Measurements from ENCODE around the gene CC2D2B.
"Not testable (repeated sequence)": the region's sequence is repeated elsewhere in the genome, so short reads cannot be mapped to it uniquely, and the experiment has no call there.

CC2D2B gene

DNA sequence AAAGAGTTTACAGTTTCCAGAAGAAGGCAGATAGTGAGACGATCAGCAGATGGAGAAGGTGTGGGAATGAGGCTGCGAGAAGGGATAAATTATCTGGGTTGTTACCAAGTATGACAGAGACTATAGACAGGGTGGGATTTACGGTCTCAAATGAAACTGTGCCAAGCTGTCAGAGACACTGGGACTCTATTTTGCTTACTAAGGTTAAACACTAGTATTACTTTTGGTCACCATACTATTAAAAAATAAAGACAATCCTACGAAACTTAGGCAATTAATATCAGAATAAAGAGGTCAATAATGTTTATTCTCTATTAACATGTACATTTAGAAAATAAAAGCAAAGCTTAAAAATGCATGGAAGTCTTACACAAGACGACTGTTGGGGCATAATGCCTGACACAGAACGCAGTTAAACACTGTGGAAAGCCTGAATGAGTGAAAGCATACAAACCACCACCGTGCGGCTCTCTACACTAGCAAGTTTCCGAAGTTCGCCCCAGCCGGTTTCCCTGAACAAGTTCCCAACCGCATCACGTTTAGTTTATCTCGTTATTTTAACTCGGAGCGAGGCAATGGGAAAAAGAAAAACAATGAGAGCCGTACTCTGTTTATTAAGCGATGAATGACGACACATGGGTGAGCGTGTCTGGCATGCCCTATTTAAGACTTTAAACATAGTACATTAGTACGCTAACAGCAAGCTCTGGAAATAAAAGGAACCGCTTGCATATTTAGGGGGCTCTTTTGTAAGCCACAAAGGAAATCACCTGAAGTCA is 909 bp upstream of the CC2D2B start:
- peak; percentile 4 for DNase-seq

DNA sequence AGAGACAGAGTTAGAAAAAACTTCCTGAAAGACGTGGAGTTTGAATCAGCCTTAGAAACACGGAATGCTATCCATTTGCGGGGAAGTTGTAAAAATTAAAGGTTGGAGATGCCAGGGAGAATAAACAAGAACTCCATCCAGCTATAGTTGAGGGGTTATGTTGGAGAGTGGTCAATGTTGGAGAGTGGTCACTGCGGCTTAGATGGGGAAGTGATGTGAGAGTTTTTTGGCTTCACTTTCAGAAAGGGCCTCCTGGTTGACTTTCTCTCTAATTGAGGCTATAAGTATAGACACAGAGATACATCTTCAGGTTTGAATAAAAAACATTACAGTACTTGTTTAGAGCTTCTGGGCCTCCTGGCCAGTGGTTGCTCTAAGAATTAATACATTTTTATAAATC is 675 bp downstream of the CC2D2B start:
- DNase-seq, result no peak

DNA sequence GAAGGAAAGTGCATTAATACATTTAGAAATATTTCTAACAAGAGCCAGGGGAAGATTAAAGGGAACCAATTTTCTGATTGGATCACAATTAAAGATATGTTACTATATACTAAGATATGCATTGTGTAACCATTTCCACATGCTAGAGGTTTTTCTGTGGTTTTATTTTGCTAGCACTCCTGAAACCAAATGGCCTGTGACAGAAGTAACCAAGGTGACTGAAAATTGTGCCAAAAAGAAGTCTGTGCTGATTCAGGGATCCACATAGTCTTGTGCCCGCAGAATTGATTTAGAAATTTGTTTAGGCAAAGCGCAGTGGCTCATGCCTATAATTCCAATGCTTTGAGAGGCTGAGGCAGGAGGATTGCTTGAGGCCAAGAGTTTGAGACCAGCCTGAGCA is 1.8 kb downstream of the CC2D2B start:
- DNase-seq, result no peak

DNA sequence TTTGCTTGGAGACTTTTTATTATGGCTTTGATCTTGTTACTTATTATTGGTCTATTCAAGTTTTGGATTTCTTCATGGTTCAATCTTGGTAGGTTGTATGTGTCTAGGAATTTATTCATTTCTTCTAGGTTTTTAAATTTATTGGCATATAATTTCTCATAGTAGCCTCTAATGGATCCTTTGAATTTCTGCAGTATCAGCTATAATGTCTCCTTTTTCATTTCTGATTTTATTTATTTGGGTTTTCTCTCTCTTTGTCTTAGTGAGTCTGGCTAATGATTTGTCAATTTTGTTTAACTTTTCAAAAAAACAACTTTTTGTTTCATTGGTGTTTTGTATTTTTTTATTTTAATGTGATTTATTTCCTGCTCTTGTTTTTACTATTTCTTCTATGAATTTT is 8.3 kb downstream of the CC2D2B start:
- DNase-seq, result not testable (repeated sequence)

DNA sequence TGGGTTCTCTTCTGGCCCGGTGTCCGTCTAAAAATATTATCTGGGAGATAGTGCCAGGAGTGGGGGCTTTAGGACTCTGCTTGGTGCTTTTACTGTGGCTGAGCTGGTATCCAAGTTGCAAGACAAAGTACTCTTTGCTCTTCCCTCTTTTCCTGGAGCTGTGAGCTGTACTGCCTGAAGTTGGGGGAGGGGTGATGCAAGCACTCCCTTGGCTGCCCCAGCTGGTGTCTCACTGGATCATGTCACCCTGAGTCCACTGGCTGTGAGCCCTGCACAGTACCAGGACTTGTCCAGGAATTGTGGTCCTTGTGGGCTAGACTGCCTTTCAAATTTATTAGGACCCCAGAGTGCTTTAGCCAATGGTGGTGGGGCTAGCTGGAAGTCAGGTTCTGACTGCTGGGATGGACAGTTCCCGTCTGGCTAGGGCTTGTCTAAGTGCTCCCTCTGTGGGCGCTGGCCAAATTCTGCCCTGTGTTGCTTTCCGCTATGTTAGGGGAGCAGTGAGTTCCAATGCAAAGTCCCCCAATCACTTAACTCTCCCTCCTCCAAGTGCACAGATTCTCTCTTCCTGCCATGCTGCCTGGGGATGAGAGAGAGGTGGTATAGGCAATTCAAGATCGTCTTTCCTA is 13.1 kb downstream of the CC2D2B start:
- no peak for DNase-seq

DNA sequence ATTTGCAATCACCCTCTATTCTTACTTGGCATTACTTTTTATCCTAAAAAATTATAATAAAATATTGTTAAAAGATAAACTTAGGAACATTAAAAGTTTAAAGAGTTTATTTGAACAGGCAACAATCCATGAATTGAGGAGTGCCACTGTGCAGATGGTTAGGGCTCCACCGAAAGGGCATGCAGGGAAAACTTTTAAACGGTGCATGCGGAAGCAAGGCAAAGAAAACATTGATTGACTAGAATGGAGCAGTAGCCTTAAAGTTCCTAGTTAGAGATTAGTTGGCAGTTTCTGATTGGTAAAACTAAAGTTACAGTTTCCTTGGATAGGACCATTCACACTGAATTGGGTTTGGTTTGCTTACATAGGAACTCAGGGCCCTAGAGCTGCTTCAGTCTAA is 17.3 kb downstream of the CC2D2B start:
- DNase-seq, result no peak

DNA sequence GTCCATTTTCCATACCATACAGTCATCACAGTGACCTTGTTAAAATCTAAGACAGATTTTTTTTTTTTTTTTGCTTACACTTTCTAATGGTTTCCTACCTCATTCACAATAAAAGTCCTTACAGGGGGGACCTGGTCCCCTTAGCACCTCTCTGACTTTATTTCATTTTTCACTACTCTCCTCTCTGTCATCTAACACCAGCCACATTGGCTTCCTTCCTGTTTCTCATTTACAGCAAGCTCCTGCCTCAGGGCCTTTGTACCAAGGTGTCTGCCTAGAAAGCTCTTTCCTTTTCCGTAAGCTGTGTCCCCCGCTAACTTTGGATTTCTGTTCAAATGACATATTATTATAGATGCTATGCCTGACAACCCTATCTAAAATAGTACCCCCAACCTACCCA is 27.7 kb downstream of the CC2D2B start:
- no peak for DNase-seq

DNA sequence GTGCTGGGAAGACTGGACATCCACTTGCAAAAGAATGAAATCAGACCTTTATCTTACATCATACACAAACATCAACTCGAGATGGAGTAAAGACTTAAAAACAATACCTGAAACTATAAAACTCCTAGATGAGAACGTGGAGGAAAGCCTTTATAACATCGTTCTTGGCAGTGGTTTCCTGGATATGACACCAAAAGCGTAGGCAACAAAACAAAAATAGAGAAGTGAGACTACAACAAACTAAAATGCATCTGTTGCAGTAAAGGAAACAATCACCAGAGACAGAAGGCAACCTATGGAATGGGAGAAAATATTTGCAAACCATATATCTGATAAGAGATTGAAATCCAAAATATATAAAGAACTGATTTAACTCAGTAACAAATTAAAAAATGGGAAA is 33.3 kb downstream of the CC2D2B start:
- no peak for DNase-seq

DNA sequence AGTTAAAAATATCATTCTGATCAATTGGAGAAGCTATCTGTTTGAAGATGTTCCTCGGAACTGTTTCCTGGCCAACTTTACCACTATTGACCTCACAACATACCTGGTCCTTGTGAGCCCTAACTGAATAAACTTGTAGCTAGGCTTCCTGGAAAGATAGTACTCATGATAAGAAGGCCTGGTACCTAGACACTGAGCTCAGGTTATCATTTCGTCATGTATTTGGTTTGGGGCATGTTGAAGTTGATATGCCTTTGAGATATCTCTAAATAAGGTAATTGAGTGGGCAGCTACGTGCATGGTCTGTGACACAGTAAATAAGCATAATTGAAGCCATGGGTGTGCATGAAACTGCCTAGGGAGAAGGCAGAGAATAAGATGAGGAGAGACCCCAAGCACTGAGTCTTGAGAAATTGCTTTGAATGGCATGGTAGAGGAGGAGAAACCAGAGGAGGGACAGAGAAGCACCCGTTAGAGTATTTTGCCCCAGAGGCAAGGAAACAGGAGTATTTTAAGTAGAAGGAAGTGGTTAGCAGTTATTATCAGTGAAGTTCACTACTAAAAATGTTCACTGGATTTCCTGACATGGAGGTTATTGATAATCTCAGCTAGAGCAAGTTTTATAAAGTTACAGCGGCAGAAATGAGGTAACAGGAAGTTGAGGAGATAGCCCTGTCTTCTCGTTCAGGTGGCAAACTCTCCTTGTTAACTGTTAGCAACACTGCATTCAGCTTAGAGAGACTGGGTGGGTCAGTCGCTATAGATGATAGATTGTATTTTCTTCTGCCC is 55.6 kb downstream of the CC2D2B start:
- DNase-seq, result no peak

DNA sequence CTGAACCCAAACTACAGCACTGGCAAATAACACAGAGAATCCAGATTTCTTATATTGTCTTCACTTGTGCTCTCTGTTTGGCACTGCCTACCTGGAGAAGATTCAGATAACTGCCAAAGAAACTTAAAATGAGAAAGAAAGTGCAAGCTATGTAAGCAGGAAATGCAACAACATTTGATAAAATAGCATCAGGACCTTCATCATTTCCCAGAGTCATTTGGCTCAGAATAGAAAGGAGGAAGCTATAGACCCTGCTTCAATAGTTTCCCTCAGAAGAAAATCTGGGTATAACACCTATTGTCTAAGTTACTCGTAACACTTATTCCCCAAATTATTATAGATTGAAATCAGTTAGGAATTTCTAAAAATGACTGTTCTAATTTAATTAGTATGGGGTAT is 56.2 kb downstream of the CC2D2B start:
- no peak for DNase-seq

DNA sequence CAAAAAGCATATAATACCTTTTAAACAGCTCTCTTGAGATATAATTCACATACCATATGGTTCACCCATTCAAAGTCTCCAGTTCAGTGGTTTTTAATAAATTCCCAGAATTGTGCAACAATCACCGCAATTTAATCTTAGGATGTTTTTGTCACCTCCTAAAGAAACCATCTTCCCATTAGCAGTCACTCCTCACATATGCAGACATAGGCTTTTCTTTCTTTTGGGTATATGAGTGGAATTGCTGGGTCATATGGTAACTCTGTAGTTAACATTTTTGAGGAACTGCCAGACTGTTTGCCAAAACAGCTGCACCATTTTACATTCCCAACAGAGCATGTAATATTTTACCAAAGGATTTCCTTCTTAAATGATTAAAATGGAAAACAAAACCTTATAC is 57.0 kb downstream of the CC2D2B start:
- DNase-seq, result no peak

DNA sequence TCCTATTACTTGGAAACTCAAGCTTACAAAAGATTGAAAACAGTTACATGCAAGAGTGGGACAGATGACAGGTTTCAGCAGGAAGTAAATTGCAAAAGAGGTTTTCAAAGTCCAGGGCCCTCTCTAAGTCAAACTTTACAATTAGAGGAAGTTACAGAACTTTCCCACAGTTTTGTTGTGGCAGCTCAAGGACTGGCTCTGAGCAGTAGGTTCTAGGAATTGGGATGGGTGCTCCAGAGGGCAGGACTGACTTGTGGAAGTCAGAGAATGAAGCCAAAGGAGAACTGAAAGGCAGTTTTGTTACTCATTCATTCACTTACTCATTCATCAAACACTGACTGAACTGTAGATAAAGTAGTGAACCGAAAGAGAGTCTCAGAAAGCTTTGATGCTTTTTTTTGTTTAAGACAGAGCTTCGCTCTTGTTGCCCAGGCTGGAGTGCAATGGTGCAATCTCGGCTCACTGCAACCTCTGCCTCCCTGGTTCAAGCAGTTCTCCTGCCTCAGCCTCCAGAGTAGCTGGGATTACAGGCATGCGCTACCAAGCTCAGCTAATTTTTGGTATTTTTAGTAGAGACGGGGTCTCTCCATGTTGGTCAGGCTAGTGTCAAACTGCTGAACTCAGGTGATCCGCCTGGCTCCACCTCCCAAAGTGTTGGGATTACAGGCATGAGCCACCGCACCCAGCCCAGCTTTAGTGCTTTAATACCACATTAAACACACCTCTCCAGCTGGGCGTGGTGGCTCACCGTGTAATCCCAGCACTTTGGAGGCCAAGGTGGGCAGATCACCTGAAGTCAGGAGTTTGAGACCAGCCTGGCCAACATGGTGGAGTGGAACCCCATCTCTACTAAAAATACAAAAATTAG is 68.8 kb downstream of the CC2D2B start:
- DNase-seq, result no peak

DNA sequence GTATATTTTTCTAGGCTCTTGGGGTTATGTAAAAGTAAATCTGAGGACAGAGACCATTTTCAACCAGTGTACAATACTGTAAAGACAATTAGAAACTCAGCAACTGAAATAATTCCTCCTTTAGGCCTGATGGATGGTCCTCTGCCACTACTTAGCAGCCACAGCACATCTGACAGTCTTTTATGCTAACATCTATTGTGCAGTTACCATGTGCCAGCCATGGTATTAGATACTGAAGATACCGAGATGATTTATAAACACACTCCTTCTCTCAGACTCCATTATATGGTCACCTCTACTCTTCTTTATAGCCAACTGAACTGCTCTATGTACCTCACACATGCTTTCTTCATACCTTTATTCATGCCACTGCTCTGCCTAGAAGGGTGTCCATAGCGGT is 74.4 kb downstream of the CC2D2B start:
- DNase-seq, result no peak

DNA sequence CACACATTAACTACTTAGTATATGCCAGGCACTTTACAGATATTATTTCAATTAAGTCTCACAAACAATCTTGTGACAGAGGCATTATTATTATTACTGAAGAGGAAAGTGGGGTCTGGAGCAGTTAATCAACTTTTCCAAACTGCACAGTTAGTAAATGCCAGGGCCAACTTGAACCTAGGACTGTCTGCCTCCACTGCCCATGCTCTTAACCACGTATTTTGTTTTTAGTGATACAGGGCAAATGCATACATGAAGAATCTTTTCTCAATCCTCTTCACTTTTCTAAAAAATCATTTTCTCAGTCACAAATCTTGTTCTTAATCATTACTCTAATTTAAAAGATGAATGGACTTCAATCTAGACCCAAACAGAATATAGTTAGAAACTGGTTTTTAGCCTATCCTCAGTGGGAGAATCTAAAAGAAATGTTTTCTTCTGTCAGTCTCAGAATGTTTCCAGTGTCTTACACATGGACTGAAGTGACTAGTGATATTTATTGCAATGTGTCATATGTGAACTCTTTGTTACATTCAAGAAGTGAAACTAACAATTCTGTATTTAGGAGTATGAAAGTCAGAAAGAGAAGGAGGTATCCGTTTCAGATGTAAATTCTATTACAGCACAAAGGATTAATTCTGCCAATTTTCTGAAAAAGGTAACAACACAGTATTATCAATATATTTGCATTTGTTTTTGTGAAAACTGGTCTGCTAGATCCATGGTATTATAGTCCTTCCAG is 80.1 kb downstream of the CC2D2B start:
- no peak for DNase-seq

DNA sequence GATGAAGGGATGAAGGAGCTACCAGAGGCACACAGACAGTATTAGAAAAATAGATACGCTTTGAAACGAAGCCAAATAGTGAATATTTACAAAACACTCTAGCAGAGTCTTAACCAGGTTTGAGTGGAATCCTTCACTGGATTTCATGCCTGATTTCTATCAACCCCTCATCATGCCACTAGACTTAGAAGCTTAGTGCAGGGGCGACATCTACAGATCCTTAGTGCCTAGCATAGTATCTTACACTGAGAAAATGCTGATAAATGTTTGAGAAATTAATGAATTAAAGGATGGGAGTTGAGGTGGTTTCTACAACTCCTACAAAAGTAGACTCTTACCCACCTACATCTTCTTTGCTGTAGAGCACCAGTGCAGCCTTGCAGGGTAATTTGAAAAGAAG is 80.9 kb downstream of the CC2D2B start:
- DNase-seq, result no peak

DNA sequence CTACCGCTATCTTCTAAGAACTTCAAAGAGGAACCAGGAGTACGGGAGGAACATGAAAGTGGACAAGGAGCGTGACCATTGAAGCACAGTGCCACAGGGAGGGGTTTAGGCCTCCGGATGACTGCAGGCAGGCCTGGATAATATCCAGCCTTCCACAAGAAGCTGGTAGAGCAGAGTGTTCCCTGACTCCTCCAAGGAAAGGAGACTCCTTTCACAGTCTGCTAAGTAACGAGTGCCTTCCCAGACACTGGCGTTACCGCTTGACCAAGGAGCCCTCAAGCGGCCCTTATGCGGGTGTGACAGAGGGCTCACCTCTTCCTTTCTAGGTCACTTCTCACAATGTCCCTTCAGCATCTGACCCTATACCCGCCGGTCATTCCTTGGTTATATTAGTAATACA is 86.6 kb downstream of the CC2D2B start:
- DNase-seq, result not testable (repeated sequence)

DNA sequence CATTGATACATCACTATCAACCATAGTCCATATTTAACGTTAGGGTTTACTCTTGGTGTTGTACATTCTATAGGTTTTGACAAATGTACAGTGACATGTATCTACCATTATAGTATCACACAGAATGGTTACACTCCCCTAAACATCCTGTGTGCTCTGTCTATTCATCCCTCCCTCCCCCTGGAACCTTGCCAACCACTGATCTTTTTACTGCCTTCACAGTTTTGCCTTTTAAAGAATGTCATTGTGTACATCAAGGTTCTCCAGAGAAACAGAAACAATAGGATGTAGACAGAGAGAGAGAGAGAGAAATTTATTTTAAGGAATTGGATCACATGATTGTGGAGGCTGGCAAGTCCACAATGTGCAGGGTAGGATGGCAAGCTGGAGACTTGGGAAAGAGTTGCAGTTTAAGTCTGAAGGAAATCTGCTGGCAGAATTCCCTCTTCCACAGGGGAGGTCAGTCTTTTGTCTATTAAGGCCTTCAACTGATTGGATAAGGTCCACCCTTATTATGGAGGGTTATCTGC is 90.5 kb downstream of the CC2D2B start:
- DNase-seq, result no peak

DNA sequence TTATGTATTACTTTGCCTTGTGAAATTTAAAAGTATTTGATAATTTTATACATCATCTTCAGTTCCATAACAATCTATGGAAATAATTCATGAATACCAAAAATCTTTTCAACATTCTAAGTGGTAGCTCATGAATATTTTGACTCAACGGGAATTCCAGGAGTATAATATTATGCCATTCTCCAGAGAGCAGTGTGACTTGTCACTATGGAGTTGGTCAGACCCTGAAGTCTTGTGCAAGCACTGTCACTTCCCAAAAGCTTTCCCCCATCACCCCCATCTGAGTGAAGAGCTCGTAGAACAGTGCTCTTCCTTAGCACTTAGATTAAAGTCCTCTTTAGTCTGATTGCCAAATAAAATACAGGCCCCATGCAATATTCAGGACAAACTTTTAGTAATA is 106.2 kb downstream of the CC2D2B start:
- no peak for DNase-seq

DNA sequence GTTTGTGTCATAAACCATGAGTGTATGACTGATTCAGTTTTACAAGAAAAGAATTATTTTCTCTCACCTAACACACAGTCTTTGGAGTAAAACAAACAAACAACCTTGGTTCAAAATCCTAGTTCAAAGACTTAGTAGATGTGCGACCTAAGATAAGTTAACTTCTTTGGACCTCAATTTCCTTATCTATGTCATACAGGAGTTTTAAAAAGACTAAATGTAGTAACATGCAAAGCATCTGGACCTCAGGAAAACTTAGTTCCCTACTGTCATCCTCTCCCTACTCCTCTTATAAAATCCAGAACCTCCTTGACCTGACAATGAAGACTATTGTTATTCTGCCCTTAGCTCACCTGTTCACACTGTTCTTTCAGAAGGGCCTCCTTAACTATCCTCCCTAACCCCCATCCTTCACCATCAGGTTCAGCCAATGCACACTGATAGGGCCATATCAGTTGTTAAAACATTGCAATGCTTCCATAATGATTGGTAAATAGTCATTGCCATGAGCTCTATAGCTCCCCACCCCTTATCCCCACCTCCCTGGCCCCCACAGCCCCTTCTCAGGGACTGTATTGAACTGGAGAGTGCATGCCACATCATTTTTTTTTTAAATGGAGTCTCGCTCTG is 106.8 kb downstream of the CC2D2B start:
- no peak for DNase-seq

DNA sequence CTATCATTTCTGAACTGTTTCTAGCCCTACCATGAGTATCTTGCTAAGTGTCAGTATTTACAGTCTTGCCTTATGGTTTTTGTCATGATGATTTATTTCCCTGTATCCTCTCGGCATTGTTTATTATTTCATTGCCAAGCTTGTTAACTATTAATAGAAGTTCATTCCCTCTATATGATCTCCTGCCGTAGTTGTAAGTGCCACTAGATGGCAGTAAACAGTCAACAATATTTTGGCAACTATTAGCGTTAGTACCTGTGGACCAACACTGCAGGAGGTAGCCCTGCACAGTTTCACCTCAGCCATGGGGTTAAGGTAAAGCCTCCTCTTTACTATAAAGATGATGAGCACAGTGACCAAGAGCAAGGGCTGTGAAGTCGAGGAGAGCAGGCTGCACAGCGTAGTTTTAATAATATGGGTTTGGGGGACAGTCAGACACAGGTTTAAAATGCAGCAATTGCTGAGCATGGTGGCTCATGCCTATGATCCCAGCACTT is 109.5 kb downstream of the CC2D2B start:
- no peak for DNase-seq

DNA sequence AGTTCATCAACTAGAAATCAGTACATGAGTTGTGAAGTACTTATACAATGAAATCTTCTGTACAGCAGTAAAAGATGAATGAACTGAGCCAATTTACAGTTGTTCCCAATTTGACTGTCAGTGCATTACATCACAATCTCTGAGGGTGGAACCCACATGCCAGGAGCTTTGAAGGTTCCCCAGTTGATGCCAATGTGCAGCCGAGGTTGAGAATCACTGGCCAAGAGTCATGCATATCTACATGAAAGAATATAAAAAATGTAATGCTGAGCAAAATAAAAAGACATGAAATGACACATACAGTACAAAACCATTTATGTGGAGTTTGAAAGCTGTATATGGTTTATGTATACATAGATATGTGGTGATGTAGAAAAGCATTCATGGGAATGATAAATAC is 113.6 kb downstream of the CC2D2B start:
- DNase-seq, result no peak
